Activated CD8-positive, alpha-beta memory T cell treated with anti-CD3 and anti-CD28 coated beads for 4 hours (primary cell): ENCODE results near the gene PIP5K1A.

Experiments
- DNase-seq, 2 donors: peaks; one replicate each; pipeline ENCODE4 v3.0.0-alpha.2; 2020; ENCODE audit warnings: low read depth in 2 of 2

Gene PIP5K1A

DNA sequence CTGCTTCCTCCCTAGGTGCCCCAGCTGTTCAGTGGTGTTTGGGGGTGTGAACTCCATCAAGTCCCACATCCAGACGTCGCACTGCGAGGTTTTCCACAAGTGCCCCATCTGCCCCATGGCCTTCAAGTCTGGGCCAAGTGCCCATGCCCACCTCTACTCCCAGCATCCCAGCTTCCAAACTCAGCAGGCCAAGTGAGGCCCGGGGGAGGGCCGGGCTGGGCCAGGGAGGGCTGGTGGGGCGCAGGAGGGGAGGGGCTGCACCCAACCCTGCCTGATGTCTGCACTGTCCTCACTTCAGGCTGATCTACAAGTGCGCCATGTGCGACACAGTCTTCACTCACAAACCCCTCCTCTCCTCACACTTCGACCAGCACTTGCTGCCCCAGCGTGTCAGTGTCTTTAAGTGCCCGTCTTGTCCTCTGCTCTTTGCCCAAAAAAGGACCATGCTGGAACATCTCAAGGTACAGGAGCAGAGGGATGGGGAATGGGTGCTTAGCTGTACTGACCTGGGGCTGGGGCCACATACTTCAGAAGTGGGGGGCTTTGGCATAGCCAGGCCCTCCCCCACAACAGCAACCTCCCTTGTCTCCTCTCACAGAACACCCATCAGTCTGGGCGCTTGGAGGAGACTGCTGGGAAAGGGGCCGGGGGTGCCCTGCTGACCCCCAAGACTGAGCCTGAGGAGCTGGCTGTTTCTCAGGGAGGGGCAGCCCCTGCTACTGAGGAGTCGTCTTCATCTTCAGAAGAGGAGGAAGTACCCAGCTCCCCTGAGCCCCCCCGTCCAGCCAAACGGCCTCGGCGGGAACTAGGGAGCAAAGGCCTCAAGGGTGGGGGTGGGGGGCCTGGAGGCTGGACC is 91.0 kb downstream of the PIP5K1A start:
- DNase-seq, result no peak

GRCh38 chr1:151289991-151290708 is 91.8 kb downstream of the PIP5K1A start:
- DNase-seq, result no peak

GRCh38 chr1:151290709-151291303 is 92.5 kb downstream of the PIP5K1A start:
- no peak for DNase-seq

GRCh38 chr1:151292207-151293030 is 94.1 kb downstream of the PIP5K1A start:
- DNase-seq, result peak in 1 of 2 donors; percentile 7

GRCh38 chr1:151293093-151293492 is 94.7 kb downstream of the PIP5K1A start:
- no peak for DNase-seq

- no peak for DNase-seq
These were observed 96.5 kb downstream of the PIP5K1A start for GRCh38 chr1:151294742-151295462.
